SU-DHL-6 (cell line): ENCODE measurements around the gene SCN2B.

Experiments used
- H2AFZ ChIP-seq: fragments of 200-600 bp; sonication (generic); 2 replicates; pipeline ENCODE4 v1.6.1; 2014; ENCODE audit warnings: low read depth, mild to moderate bottlenecking, moderate library complexity, mixed read lengths, antibody characterized with exemption, low read length; ENCODE audit not compliant: severe bottlenecking
- H3F3A ChIP-seq: fragments of 200-600 bp; shearing (Covaris generic); 2 replicates; pipeline ENCODE4 v1.6.0; 2016; ENCODE audit warnings: antibody characterized with exemption, mild to moderate bottlenecking; ENCODE audit not compliant: insufficient read depth
- H3K27ac ChIP-seq: fragments of 200-600 bp; sonication (generic); 2 replicates; pipeline ENCODE4 v1.5.1; 2016; ENCODE audit warnings: low read depth, mild to moderate bottlenecking, low read length, moderate library complexity, mixed read lengths
- H3K27me3 ChIP-seq: fragments of 200-600 bp; sonication (generic), shearing (Covaris generic); 2 replicates; pipeline ENCODE4 v1.6.0; 2014; ENCODE audit warnings: mild to moderate bottlenecking, low read length
- H3K36me3 ChIP-seq: fragments of 200-600 bp; sonication (generic); 2 replicates; pipeline ENCODE4 v1.6.1; 2014; ENCODE audit warnings: mild to moderate bottlenecking, low read length, mixed read lengths
- H3K4me2 ChIP-seq: fragments of 300-600, 200-600 bp; shearing (Covaris generic), sonication (generic); 2 replicates; pipeline ENCODE4 v1.6.0; 2014; ENCODE audit warnings: low read length, low read depth, mild to moderate bottlenecking; ENCODE audit not compliant: poor library complexity, severe bottlenecking
- H3K4me3 ChIP-seq: fragments of 200-600 bp; sonication (generic); 2 replicates; pipeline ENCODE4 v1.5.1; 2014; ENCODE audit warnings: antibody characterized with exemption, low read length, mild to moderate bottlenecking, mixed read lengths; ENCODE audit not compliant: insufficient read depth, poor library complexity, severe bottlenecking
- H3K79me2 ChIP-seq: fragments of 200-600 bp; sonication (generic); 2 replicates; pipeline ENCODE4 v1.6.1; 2014; ENCODE audit warnings: mild to moderate bottlenecking, low read length, moderate library complexity; ENCODE audit not compliant: insufficient read depth
- H3K9ac ChIP-seq: fragments of 200-600 bp; sonication (generic); 2 replicates; pipeline ENCODE4 v1.7.0; 2014; ENCODE audit warnings: mild to moderate bottlenecking, low read length
- H3K9me2 ChIP-seq: fragments of 200-600 bp; sonication (generic); replicated peaks from 2 replicates; pipeline ENCODE4 v1.6.1; 2014; ENCODE audit warnings: low read length; ENCODE audit not compliant: insufficient read depth
- H3K9me3 ChIP-seq: fragments of 200-600 bp; sonication (generic); 2 replicates; pipeline ENCODE4 v1.6.1; 2014; ENCODE audit warnings: low read length, mixed read lengths; ENCODE audit not compliant: insufficient read depth
- H4K20me1 ChIP-seq: fragments of 200-600 bp; sonication (generic); 2 replicates; pipeline ENCODE4 v1.6.1; 2014; ENCODE audit warnings: low read depth, mild to moderate bottlenecking, antibody characterized with exemption, low read length, moderate library complexity, mixed read lengths
- EZH2phosphoT487 ChIP-seq: fragments of 200-600 bp; sonication (generic), shearing (Covaris generic); conservative IDR thresholded peaks from 2 replicates; pipeline ENCODE4 v1.6.1; 2018; ENCODE audit warnings: mild to moderate bottlenecking, antibody characterized with exemption, low read length, moderate library complexity, mixed read lengths
- TF ChIP-seq, protein P1 (sequence below): fragments of 200-600 bp; sonication (generic); IDR thresholded peaks from one replicate; pipeline ENCODE4 v1.5.1; 2017; ENCODE audit warnings: antibody characterized with exemption, mild to moderate bottlenecking, low read length, moderate library complexity; ENCODE audit not compliant: insufficient read depth, poor library complexity, severe bottlenecking

The SCN2B gene

DNA sequence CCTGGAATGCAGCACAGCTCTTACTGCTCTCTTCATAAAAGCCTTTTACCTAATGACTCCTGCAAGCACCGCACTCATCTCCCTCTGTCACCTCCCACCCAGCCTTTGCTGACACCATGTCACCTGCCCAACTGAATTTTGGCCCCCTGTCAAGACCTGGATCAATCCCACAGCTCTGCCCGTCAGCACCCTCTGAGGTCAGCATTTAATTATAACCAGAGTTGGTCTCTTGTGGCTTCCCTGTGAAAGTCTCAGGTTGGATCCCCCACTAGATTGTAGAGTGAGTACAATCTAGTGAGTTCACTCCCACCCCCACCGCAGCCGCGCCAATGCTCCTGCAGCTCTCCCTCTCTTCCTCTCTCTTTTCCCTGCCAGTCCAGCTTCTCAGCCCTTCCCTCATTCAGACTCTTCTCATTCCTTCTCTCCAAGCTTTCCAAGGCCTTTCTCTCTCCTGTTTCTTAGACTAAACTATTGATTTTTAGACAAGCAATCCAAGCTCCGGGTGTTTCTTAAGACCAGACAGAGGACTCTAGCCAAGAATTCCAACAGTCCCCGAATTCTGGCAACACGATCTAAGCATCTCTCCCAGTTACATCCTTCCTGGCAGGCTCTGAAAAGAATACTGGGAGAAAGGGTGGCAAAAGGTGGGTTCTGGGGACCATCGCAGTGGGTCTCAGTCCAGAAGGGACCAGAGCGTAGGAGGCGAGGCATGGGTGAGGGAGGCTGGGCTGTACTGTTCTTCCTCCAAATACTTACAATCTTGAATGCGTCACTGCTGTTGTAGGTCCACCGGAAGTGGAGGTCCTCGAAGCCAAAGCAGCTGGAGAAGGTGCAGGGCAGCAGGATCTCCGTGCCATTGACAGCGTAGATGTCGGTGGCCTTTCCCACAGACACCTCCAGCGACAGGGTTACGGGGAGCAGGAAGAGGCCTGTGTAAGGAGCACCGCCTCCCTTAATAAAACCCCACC is 31.9 kb downstream of the SCN2B start:
- Histone ChIP-seq H3K9ac (no peak overlapping the region), H4K20me1 (no peaks in the 10 kb centered on the region), H3K27me3 (no peaks in the 10 kb centered on the region), H2AFZ (no peak overlapping the region), H3K4me3 (no peak overlapping the region), H3K79me2 (no peaks in the 10 kb centered on the region), H3F3A (no peaks in the 10 kb centered on the region), H3K27ac (no peak overlapping the region), H3K9me3 (no peaks in the 10 kb centered on the region), H3K9me2 (no peaks in the 10 kb centered on the region), H3K4me2 (no peak overlapping the region), H3K36me3 (no peaks in the 10 kb centered on the region)
- TF ChIP-seq, protein P1, sequence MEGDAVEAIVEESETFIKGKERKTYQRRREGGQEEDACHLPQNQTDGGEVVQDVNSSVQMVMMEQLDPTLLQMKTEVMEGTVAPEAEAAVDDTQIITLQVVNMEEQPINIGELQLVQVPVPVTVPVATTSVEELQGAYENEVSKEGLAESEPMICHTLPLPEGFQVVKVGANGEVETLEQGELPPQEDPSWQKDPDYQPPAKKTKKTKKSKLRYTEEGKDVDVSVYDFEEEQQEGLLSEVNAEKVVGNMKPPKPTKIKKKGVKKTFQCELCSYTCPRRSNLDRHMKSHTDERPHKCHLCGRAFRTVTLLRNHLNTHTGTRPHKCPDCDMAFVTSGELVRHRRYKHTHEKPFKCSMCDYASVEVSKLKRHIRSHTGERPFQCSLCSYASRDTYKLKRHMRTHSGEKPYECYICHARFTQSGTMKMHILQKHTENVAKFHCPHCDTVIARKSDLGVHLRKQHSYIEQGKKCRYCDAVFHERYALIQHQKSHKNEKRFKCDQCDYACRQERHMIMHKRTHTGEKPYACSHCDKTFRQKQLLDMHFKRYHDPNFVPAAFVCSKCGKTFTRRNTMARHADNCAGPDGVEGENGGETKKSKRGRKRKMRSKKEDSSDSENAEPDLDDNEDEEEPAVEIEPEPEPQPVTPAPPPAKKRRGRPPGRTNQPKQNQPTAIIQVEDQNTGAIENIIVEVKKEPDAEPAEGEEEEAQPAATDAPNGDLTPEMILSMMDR: no peak
- TF ChIP-seq EZH2phosphoT487: no peak

DNA sequence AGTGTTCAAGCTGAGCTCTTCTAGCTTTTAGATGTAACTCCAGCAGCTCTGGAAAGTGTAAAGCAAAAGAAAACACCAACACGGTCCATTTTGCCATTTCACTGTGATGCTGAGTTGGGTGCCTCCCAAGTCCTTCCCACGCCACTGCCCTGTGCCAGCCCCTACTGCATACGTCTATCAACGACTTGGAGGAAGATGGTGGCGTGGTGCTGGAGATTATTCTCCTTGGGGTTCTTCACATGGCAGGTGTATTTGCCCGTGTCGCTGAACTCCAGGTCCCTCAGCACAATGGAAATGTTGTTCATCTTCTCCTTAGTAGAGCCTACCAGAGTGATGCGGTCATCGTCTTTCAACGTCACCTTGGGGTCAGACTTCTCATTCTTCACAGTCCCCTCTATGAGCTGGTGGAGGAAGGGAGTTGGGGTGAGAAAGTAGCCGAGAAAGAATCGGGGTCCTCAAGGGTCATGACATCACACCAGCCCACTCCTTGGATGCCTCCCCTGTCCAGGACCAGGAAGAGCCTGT is 32.7 kb downstream of the SCN2B start:
- no peaks in the 10 kb centered on the region for H3F3A ChIP-seq
- H3K27me3 ChIP-seq: no peaks in the 10 kb centered on the region
- no peaks in the 10 kb centered on the region for H3K79me2 ChIP-seq
- H3K36me3 ChIP-seq: no peaks in the 10 kb centered on the region
- H4K20me1 ChIP-seq: no peaks in the 10 kb centered on the region
- no peak overlapping the region for H3K4me3 ChIP-seq
- no peak overlapping the region for H3K4me2 ChIP-seq
- H2AFZ ChIP-seq: no peak overlapping the region
- H3K9me2 ChIP-seq: no peaks in the 10 kb centered on the region
- no peaks in the 10 kb centered on the region for H3K9me3 ChIP-seq
- TF ChIP-seq, protein P1: no peak
- no peak for TF ChIP-seq EZH2phosphoT487
- no peak overlapping the region for H3K27ac ChIP-seq
- H3K9ac ChIP-seq: no peak overlapping the region

DNA sequence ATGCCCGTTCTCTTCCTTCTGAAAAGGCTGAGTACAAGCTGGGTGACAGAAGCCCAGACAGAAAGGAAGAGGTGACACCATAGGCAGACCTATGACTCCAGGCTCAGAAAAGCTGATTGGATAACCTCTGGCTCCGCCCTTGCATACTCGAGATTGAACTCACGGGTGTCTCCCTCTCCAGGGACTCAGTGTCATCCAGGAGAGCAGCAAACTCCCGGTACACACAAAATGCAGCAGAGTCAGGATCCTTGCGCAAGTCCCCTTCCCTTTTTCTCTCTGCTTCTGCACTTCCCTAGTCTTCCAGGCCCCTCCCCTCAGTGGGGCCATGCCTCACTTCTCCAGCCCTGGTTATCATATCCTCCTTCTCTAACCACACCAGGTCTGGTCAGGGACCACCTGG is 33.6 kb downstream of the SCN2B start:
- Histone ChIP-seq H3K9me3 (no peaks in the 10 kb centered on the region), H3K9ac (no peak overlapping the region), H3K79me2 (no peaks in the 10 kb centered on the region), H3K9me2 (no peaks in the 10 kb centered on the region), H3F3A (no peaks in the 10 kb centered on the region), H3K36me3 (no peaks in the 10 kb centered on the region), H3K4me3 (no peak overlapping the region), H3K4me2 (no peak overlapping the region), H2AFZ (no peak overlapping the region), H4K20me1 (no peaks in the 10 kb centered on the region), H3K27ac (no peak overlapping the region), H3K27me3 (no peaks in the 10 kb centered on the region)
- TF ChIP-seq EZH2phosphoT487: no peak
- TF ChIP-seq, protein P1: no peak
